GM21529 (cell line): Measurements from ENCODE around the gene MEGF11.
"Not testable (repeated sequence)": the region's sequence is repeated elsewhere in the genome, so short reads cannot be mapped to it uniquely, and the experiment has no call there.

Source experiments
- ATAC-seq: cut with Tn5 transposase; IDR thresholded peaks from one replicate; pipeline ENCODE4 v1.9.1; 2021; ENCODE audit not compliant: unreplicated experiment

MEGF11 gene

GRCh38 chr15:66276546-66276945 is 23.0 kb upstream of the MEGF11 start:
- ATAC-seq: no peak

- no peak for ATAC-seq
Measured at GRCh38 chr15:66275352-66275751, 21.8 kb upstream of the MEGF11 start.

GRCh38 chr15:66270932-66271331 is 17.4 kb upstream of the MEGF11 start:
- no peak for ATAC-seq

GRCh38 chr15:66269326-66270090 is 16.0 kb upstream of the MEGF11 start:
- no peak for ATAC-seq

GRCh38 chr15:66264859-66265513 is 11.4 kb upstream of the MEGF11 start:
- no peak for ATAC-seq

GRCh38 chr15:66262837-66263236 is 9.3 kb upstream of the MEGF11 start:
- ATAC-seq: not testable (repeated sequence)

GRCh38 chr15:66261056-66261455 is 7.5 kb upstream of the MEGF11 start:
- ATAC-seq: no peak

GRCh38 chr15:66256692-66257091 is 3.1 kb upstream of the MEGF11 start:
- ATAC-seq: no peak

- no peak for ATAC-seq
Measured at GRCh38 chr15:66254951-66255676, 1.6 kb upstream of the MEGF11 start.

GRCh38 chr15:66254089-66254950 is 770 bp upstream of the MEGF11 start:
- ATAC-seq: no peak

GRCh38 chr15:66252685-66253417 is 699 bp downstream of the MEGF11 start:
- ATAC-seq: no peak

GRCh38 chr15:66251790-66252684 is 1.5 kb downstream of the MEGF11 start:
- ATAC-seq: no peak

GRCh38 chr15:66251065-66251789 is 2.3 kb downstream of the MEGF11 start:
- ATAC-seq: no peak

- no peak for ATAC-seq
Measured at GRCh38 chr15:66249605-66250174, 3.9 kb downstream of the MEGF11 start.

GRCh38 chr15:66246937-66247336 is 6.6 kb downstream of the MEGF11 start:
- no peak for ATAC-seq

GRCh38 chr15:66245832-66246231 is 7.7 kb downstream of the MEGF11 start:
- ATAC-seq: not testable (repeated sequence)

GRCh38 chr15:66241908-66242285 is 11.7 kb downstream of the MEGF11 start:
- ATAC-seq: no peak
